NCI-H146 (cell line): ENCODE results near the gene CYLC1.

ENCODE experiments used
- DNase-seq: peaks from one replicate; lab custom pipeline; 2025; lab: John Stamatoyannopoulos, UW

Gene CYLC1

GRCh38 chrX:83860846-83861245, at the start of gene CYLC1:
Gene CYLC1 (plus strand): TSS chrX:83861146. CDS start chrX:83861183, 37 bp downstream.
- no peak for DNase-seq

GRCh38 chrX:83819304-83819703, 41.6 kb upstream of the CYLC1 start:
- peak; percentile 48 for DNase-seq

GRCh38 chrX:83829874-83830273, 31.1 kb upstream of the CYLC1 start:
- no peak for DNase-seq

GRCh38 chrX:83845397-83845796, 15.5 kb upstream of the CYLC1 start:
- DNase-seq: peak; percentile 56

GRCh38 chrX:83847339-83847738, 13.6 kb upstream of the CYLC1 start:
- no peak for DNase-seq

GRCh38 chrX:83888585-83888984, 27.6 kb downstream of the CYLC1 start:
- DNase-seq: no peak

GRCh38 chrX:83892433-83892832, 31.5 kb downstream of the CYLC1 start:
- no peak for DNase-seq

- DNase-seq: no peak
Measured at GRCh38 chrX:83906921-83907320, 46.0 kb downstream of the CYLC1 start.

- peak; percentile 36 for DNase-seq
Measured at GRCh38 chrX:83916525-83916924, 55.6 kb downstream of the CYLC1 start.

- DNase-seq: peak; percentile 17
Measured at GRCh38 chrX:83934220-83934619, 73.3 kb downstream of the CYLC1 start.
